ENCODE data around the gene NT5C3B. TPM values are rescaled to one million over a fixed set of nuclear protein-coding genes. Genes with fewer than 3 reads are reported as not detected.
"Not testable (repeated sequence)": the region's sequence is repeated elsewhere in the genome, so short reads cannot be mapped to it uniquely, and the experiment has no call there.

The NT5C3B gene
- total and polyA plus RNA-seq, 2 experiments from 2014 or later = 59.3 to 69.8 TPM

DNA sequence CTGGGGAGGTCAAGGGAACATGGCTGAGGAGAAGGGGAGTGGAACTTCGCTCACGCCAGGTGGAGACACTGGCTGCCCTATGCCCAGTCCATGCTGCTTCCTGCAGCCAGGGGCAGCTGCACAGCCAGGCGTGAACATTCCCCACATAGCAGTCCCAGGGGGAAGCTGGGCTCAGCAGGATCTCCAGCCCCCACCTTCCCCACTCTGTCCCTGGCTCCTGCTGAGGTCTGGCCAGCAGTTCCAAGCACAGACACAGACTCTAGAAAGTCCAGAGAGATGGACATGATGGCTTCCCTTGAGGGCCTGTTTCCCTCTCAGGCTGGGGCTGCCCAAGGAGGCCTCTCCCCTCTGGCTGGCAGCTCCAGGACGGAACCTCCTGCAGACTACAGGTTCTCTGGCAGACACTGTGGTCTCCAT is 58.9 kb downstream of the NT5C3B start:
- peak overlapping the region; percentile 1; the same call in 1 of the 2 replicates for H3K9ac ChIP-seq
- 85 to 88% methylated on average over 4 of the region's 4 CpGs for WGBS, 2 experiments (ENCODE audit: low coverage in 1 of 2, low lambda C conversion rate in 2 of 2, missing lambda C conversion rate in 2 of 2)
- H4K20me1 ChIP-seq (ENCODE audit: insufficient read depth) = no peaks in the 10 kb centered on the region
- peak; percentile 10 for DNase-seq
- no peaks in the 10 kb centered on the region for H3K36me3 ChIP-seq (ENCODE audit: low read depth)
- no peak overlapping the region for H3K4me3 ChIP-seq
- H3K9me3 ChIP-seq (ENCODE audit: low read depth) = no peaks in the 10 kb centered on the region
- in situ Hi-C loops (cut with MboI) = no loop called here
- H3K4me2 ChIP-seq (ENCODE audit: unreplicated experiment) = no peak overlapping the region
- peak overlapping the region; percentile 47 for H2AFZ ChIP-seq
- TF ChIP-seq EZH2 (IDR thresholded peaks at IDR 0.05; ENCODE audit: insufficient read depth, poor library complexity, severe bottlenecking) = no peak
- no peak for TF ChIP-seq EZH2phosphoT487 (IDR thresholded peaks at IDR 0.05; ENCODE audit: insufficient read depth, low read depth)
- no peaks in the 10 kb centered on the region for H3K79me2 ChIP-seq (ENCODE audit: insufficient read depth)
- no peaks in the 10 kb centered on the region for H3K27me3 ChIP-seq (replicated peaks; ENCODE audit: insufficient read depth)
- H3F3A ChIP-seq (ENCODE audit: insufficient read depth) = no peaks in the 10 kb centered on the region
- no peaks in the 10 kb centered on the region for H3K9me2 ChIP-seq (ENCODE audit: insufficient read depth)
- peaks cover 7% of the 10 kb centered on the region; the same call in 1 of the 2 replicates for H3K4me1 ChIP-seq (ENCODE audit: insufficient read depth)
- no peak overlapping the region for H3K27ac ChIP-seq

- H4K20me1 ChIP-seq (ENCODE audit: insufficient read depth); DNase-seq; H3K79me2 ChIP-seq (ENCODE audit: insufficient read depth); H3K9me2 ChIP-seq (ENCODE audit: insufficient read depth); H3F3A ChIP-seq (ENCODE audit: insufficient read depth); H3K4me2 ChIP-seq (ENCODE audit: unreplicated experiment); H3K27ac ChIP-seq; in situ Hi-C loops (cut with MboI); H3K36me3 ChIP-seq (ENCODE audit: low read depth); H3K4me1 ChIP-seq (ENCODE audit: insufficient read depth); H3K9ac ChIP-seq; H2AFZ ChIP-seq; H3K9me3 ChIP-seq (ENCODE audit: low read depth); H3K27me3 ChIP-seq (replicated peaks; ENCODE audit: insufficient read depth); H3K4me3 ChIP-seq: not testable (repeated sequence)
- WGBS, 2 experiments (ENCODE audit: low coverage in 1 of 2, low lambda C conversion rate in 2 of 2, missing lambda C conversion rate in 2 of 2) = 77 to 82% methylated on average over 14 of the region's 14 CpGs
Observed at GRCh38 chr17:41776262-41776900, 59.7 kb downstream of the NT5C3B start.

GRCh38 chr17:41775394-41776226 is 60.4 kb downstream of the NT5C3B start:
- no peak overlapping the region for H3K4me3 ChIP-seq
- no peaks in the 10 kb centered on the region for H4K20me1 ChIP-seq (ENCODE audit: insufficient read depth)
- H3K36me3 ChIP-seq (ENCODE audit: low read depth) = no peaks in the 10 kb centered on the region
- peaks cover 7% of the 10 kb centered on the region; the same call in 1 of the 2 replicates for H3K4me1 ChIP-seq (ENCODE audit: insufficient read depth)
- H3K9me2 ChIP-seq (ENCODE audit: insufficient read depth) = no peaks in the 10 kb centered on the region
- H3K4me2 ChIP-seq (ENCODE audit: unreplicated experiment) = no peak overlapping the region
- no peak for DNase-seq
- no peak overlapping the region for H3K27ac ChIP-seq
- in situ Hi-C loops (cut with MboI) = no loop called here
- H3K27me3 ChIP-seq (replicated peaks; ENCODE audit: insufficient read depth) = no peaks in the 10 kb centered on the region
- TF ChIP-seq EZH2phosphoT487 (IDR thresholded peaks at IDR 0.05; ENCODE audit: insufficient read depth, low read depth) (no peak), EZH2 (IDR thresholded peaks at IDR 0.05; ENCODE audit: insufficient read depth, poor library complexity, severe bottlenecking) (no peak)
- no peak overlapping the region for H3K9ac ChIP-seq
- WGBS, 2 experiments (ENCODE audit: low coverage in 1 of 2, low lambda C conversion rate in 2 of 2, missing lambda C conversion rate in 2 of 2) = 66 to 68% methylated on average over 12 of the region's 12 CpGs
- H3K9me3 ChIP-seq (ENCODE audit: low read depth) = no peaks in the 10 kb centered on the region
- H3F3A ChIP-seq (ENCODE audit: insufficient read depth) = no peaks in the 10 kb centered on the region
- H3K79me2 ChIP-seq (ENCODE audit: insufficient read depth) = no peaks in the 10 kb centered on the region
- H2AFZ ChIP-seq = no peak overlapping the region

Small RNA genes within 50 kb of the gene (small RNA-seq; reads per million reads assigned to genes)
- not detected for gene AC125257.2 (ENCODE audit: low read depth, low replicate concordance)

Other genes starting within 250 kb of the NT5C3B start
- 0.25 TPM in 1 of 2 replicates, not detected in the other for gene KRT14, start 249.3 kb downstream of the NT5C3B start, total RNA-seq (2014; rRNA removed; shearing (Covaris generic))
- 0.90 and 0.93 TPM in 2 replicates for gene KRT14, start 249.3 kb downstream of the NT5C3B start, polyA plus RNA-seq (2016; fragmentation: Nextera tagmentation; extraction: Ambion mirVana)
- gene KRT16, start 223.5 kb downstream of the NT5C3B start, total RNA-seq (2014; rRNA removed; shearing (Covaris generic)) = 0.38 and 2.5 TPM in 2 replicates
- 0.90 and 1.2 TPM in 2 replicates for gene KRT16, start 223.5 kb downstream of the NT5C3B start, polyA plus RNA-seq (2016; fragmentation: Nextera tagmentation; extraction: Ambion mirVana)
- gene KRT17, start 211.7 kb downstream of the NT5C3B start, total RNA-seq (2014; rRNA removed; shearing (Covaris generic)) = 0.51 and 3.8 TPM in 2 replicates
- gene KRT17, start 211.7 kb downstream of the NT5C3B start, polyA plus RNA-seq (2016; fragmentation: Nextera tagmentation; extraction: Ambion mirVana) = 1.4 and 1.8 TPM in 2 replicates
- 98.1 and 113 TPM in 2 replicates for gene EIF1, start 147.3 kb downstream of the NT5C3B start, total RNA-seq (2014; rRNA removed; shearing (Covaris generic))
- gene EIF1, start 147.3 kb downstream of the NT5C3B start, polyA plus RNA-seq (2016; fragmentation: Nextera tagmentation; extraction: Ambion mirVana) = 1,585 and 1,606 TPM in 2 replicates
- gene GAST, start 123.9 kb downstream of the NT5C3B start, total RNA-seq (2014; rRNA removed; shearing (Covaris generic)) = not detected in 2 replicates
- gene GAST, start 123.9 kb downstream of the NT5C3B start, polyA plus RNA-seq (2016; fragmentation: Nextera tagmentation; extraction: Ambion mirVana) = not detected in 2 replicates
- gene HAP1, start 101.6 kb downstream of the NT5C3B start, total RNA-seq (2014; rRNA removed; shearing (Covaris generic)) = not detected in 2 replicates
- 0.06 TPM in 1 of 2 replicates, not detected in the other for gene HAP1, start 101.6 kb downstream of the NT5C3B start, polyA plus RNA-seq (2016; fragmentation: Nextera tagmentation; extraction: Ambion mirVana)
- 2.7 and 3.6 TPM in 2 replicates for gene JUP, start 49.5 kb downstream of the NT5C3B start, total RNA-seq (2014; rRNA removed; shearing (Covaris generic))
- gene JUP, start 49.5 kb downstream of the NT5C3B start, polyA plus RNA-seq (2016; fragmentation: Nextera tagmentation; extraction: Ambion mirVana) = 2.3 and 3.1 TPM in 2 replicates
- gene P3H4, start 24.3 kb downstream of the NT5C3B start, total RNA-seq (2014; rRNA removed; shearing (Covaris generic)) = 116 and 161 TPM in 2 replicates
- gene P3H4, start 24.3 kb downstream of the NT5C3B start, polyA plus RNA-seq (2016; fragmentation: Nextera tagmentation; extraction: Ambion mirVana) = 96.9 and 105 TPM in 2 replicates
- 750 and 759 TPM in 2 replicates for gene FKBP10, start 23.2 kb downstream of the NT5C3B start, total RNA-seq (2014; rRNA removed; shearing (Covaris generic))
- 78.0 and 81.5 TPM in 2 replicates for gene FKBP10, start 23.2 kb downstream of the NT5C3B start, polyA plus RNA-seq (2016; fragmentation: Nextera tagmentation; extraction: Ambion mirVana)
- 2.3 TPM in 1 of 2 replicates, not detected in the other for gene KLHL10, start 1.6 kb upstream of the NT5C3B start, total RNA-seq (2014; rRNA removed; shearing (Covaris generic))
- gene KLHL10, start 1.6 kb upstream of the NT5C3B start, polyA plus RNA-seq (2016; fragmentation: Nextera tagmentation; extraction: Ambion mirVana) = 0.09 TPM in 2 replicates
- 27.7 and 28.5 TPM in 2 replicates for gene KLHL11, start 29.2 kb upstream of the NT5C3B start, total RNA-seq (2014; rRNA removed; shearing (Covaris generic))
- 12.5 and 12.8 TPM in 2 replicates for gene KLHL11, start 29.2 kb upstream of the NT5C3B start, polyA plus RNA-seq (2016; fragmentation: Nextera tagmentation; extraction: Ambion mirVana)
- gene ACLY, start 82.7 kb upstream of the NT5C3B start, total RNA-seq (2014; rRNA removed; shearing (Covaris generic)) = 139 and 144 TPM in 2 replicates
- 101 TPM in 2 replicates for gene ACLY, start 82.7 kb upstream of the NT5C3B start, polyA plus RNA-seq (2016; fragmentation: Nextera tagmentation; extraction: Ambion mirVana)
- 0.25 and 0.54 TPM in 2 replicates for gene ODAD4, start 94.4 kb upstream of the NT5C3B start, total RNA-seq (2014; rRNA removed; shearing (Covaris generic))
- gene ODAD4, start 94.4 kb upstream of the NT5C3B start, polyA plus RNA-seq (2016; fragmentation: Nextera tagmentation; extraction: Ambion mirVana) = 0.81 and 1.4 TPM in 2 replicates
- 58.3 and 69.4 TPM in 2 replicates for gene CNP, start 130.6 kb upstream of the NT5C3B start, total RNA-seq (2014; rRNA removed; shearing (Covaris generic))
- gene CNP, start 130.6 kb upstream of the NT5C3B start, polyA plus RNA-seq (2016; fragmentation: Nextera tagmentation; extraction: Ambion mirVana) = 103 and 107 TPM in 2 replicates
- gene DNAJC7, start 181.2 kb upstream of the NT5C3B start, total RNA-seq (2014; rRNA removed; shearing (Covaris generic)) = 61.6 and 71.3 TPM in 2 replicates
- 69.3 and 73.5 TPM in 2 replicates for gene DNAJC7, start 181.2 kb upstream of the NT5C3B start, polyA plus RNA-seq (2016; fragmentation: Nextera tagmentation; extraction: Ambion mirVana)
- 70.8 and 71.2 TPM in 2 replicates for gene NKIRAS2, start 183.9 kb upstream of the NT5C3B start, total RNA-seq (2014; rRNA removed; shearing (Covaris generic))
- 66.5 and 67.5 TPM in 2 replicates for gene NKIRAS2, start 183.9 kb upstream of the NT5C3B start, polyA plus RNA-seq (2016; fragmentation: Nextera tagmentation; extraction: Ambion mirVana)
- gene C17orf113, start 214.4 kb upstream of the NT5C3B start, total RNA-seq (2014; rRNA removed; shearing (Covaris generic)) = 0.13 TPM in 1 of 2 replicates, not detected in the other
- gene C17orf113, start 214.4 kb upstream of the NT5C3B start, polyA plus RNA-seq (2016; fragmentation: Nextera tagmentation; extraction: Ambion mirVana) = not detected in 2 replicates

Data from GM23248 (cell line).